HepG2 (cell line): ENCODE data around the gene ANKRD34C. TPM values are rescaled to one million over a fixed set of nuclear protein-coding genes. Genes with fewer than 3 reads are reported as not detected.

Experiments used
- ATAC-seq: fragments of 200-7000 bp; cut with Tn5 transposase; 3 replicates; pipeline ENCODE4 v1.9.1; 2020; ENCODE audit warnings: mild to moderate bottlenecking, moderate library complexity
- BruUV-seq: library from RNA; stranded (reverse); fragments of 400-500 nt; replicated peaks from 2 replicates; lab custom pipeline; 2021; lab: Mats Ljungman, UMichigan
- CTCF ChIA-PET: fragments of 300-600 bp; formaldehyde crosslinking; extraction: SDS; loops from one replicate; lab custom pipeline; 2021; ENCODE audit warnings: low total read pairs, inconsistent platforms, low intra/inter-chr PET ratio; lab: Yijun Ruan, JAX
- POLR2A ChIA-PET: fragments of 350-600 bp; sonication (Branson Sonifier 250); formaldehyde crosslinking; loops from one replicate; lab custom pipeline; 2020; ENCODE audit warnings: antibody characterized with exemption, inconsistent platforms; lab: Yijun Ruan, JAX
- DNase-seq: peaks from one replicate; pipeline ENCODE4 v3.0.0-alpha.2; 2015; ENCODE audit warnings: low spot score
- FAIRE-seq: peaks from 3 replicates; lab custom pipeline; 2011; peaks lifted over from hg19 to GRCh38; lab: Jason Lieb, UNC
- H2AFZ ChIP-seq: one replicate; pipeline ENCODE4 v1.6.1; 2011; ENCODE audit warnings: low read length, inconsistent platforms
- H3K27ac ChIP-seq: fragments of 300-600 bp; 3 replicates; pipeline ENCODE4 v1.8.0; 2011; ENCODE audit warnings: mixed run types, mild to moderate bottlenecking, mixed read lengths, low read length, inconsistent platforms; ENCODE audit not compliant: insufficient read depth; ENCODE audit errors: extremely low read length
- H3K27me3 ChIP-seq, 2 experiments: fragments of 200-600 bp in 1 of 2; 2 replicates in 1 of 2; 3 replicates in 1 of 2; pipeline versions ENCODE4 v1.6.0 to v1.8.0; 2011; ENCODE audit warnings: low read length in 2 of 2, mild to moderate bottlenecking in 2 of 2, moderate library complexity in 2 of 2, inconsistent platforms in 1 of 2; ENCODE audit not compliant: insufficient read depth in 2 of 2, control insufficient read depth in 1 of 2
- H3K36me3 ChIP-seq, 2 experiments: fragments of 200-600 bp in 1 of 2; replicated peaks in 1 of 2; 2 replicates in 1 of 2; 3 replicates in 1 of 2; pipeline versions ENCODE4 v1.5.1 to v1.8.0; 2011; ENCODE audit warnings: low read length in 2 of 2, inconsistent platforms in 1 of 2; ENCODE audit not compliant: insufficient read depth in 2 of 2, control insufficient read depth in 1 of 2
- H3K4me1 ChIP-seq: 2 replicates; pipeline ENCODE4 v1.5.1; 2012; ENCODE audit warnings: low read length, inconsistent platforms; ENCODE audit not compliant: insufficient read depth
- H3K4me2 ChIP-seq: 2 replicates; pipeline ENCODE4 v1.6.0; 2011; ENCODE audit warnings: low read depth, low read length, inconsistent platforms
- H3K4me3 ChIP-seq, 3 experiments: fragments of 200-600 bp in 1 of 3; sonication (generic), shearing (Covaris generic) in 1 of 3; replicated peaks in 1 of 3; 2 replicates each; pipeline ENCODE4 v1.5.1; 2011 to 2016; ENCODE audit warnings: low read length in 3 of 3, inconsistent platforms in 2 of 3, low read depth in 2 of 3, mild to moderate bottlenecking in 2 of 3, control low read depth in 1 of 3, mixed read lengths in 1 of 3; ENCODE audit not compliant: insufficient read depth in 1 of 3
- H3K79me2 ChIP-seq: one replicate; pipeline ENCODE4 v1.6.1; 2011; ENCODE audit warnings: low read length, inconsistent platforms; ENCODE audit not compliant: insufficient read depth
- H3K9ac ChIP-seq: 2 replicates; pipeline ENCODE4 v1.6.0; 2011; ENCODE audit warnings: mild to moderate bottlenecking, low read depth, low read length, inconsistent platforms; ENCODE audit not compliant: insufficient read depth
- H3K9me3 ChIP-seq: 2 replicates; pipeline ENCODE4 v1.5.1; 2012; ENCODE audit warnings: mild to moderate bottlenecking, low read length
- H4K20me1 ChIP-seq: 2 replicates; pipeline ENCODE4 v1.6.0; 2011; ENCODE audit warnings: inconsistent platforms, mild to moderate bottlenecking, low read length, moderate library complexity; ENCODE audit not compliant: insufficient read depth
- BHLHE40 ChIP-seq: IDR thresholded peaks from 2 replicates; pipeline ENCODE4 v1.6.1; 2011; ENCODE audit warnings: low read length, improper control_type of control experiment
- HNRNPH1 ChIP-seq: fragments of 200-400 bp; formaldehyde crosslinking; optimal IDR thresholded peaks from 2 replicates; pipeline ENCODE3; 2017; ENCODE audit warnings: mild to moderate bottlenecking, low read depth, low read length
- KLF16 ChIP-seq, 2 experiments: sonication (generic) in 1 of 2; formaldehyde crosslinking in 1 of 2; IDR thresholded peaks; 2 replicates each; pipeline versions ENCODE4 v1.6.1 to v1.8.0; 2016 to 2023; ENCODE audit warnings: missing genetic modification reagents in 2 of 2, missing compliant biosample characterization in 1 of 2
- PLRG1 ChIP-seq: fragments of 450-650 bp; conservative IDR thresholded peaks from 2 replicates; pipeline ENCODE4 v1.6.1; 2016
- ZFP1 ChIP-seq: IDR thresholded peaks from 2 replicates; pipeline ENCODE4 v1.6.1; 2016
- ZFP82 ChIP-seq: sonication (generic); formaldehyde crosslinking; IDR thresholded peaks from 2 replicates; pipeline ENCODE4 v1.5.1; 2020; ENCODE audit warnings: mild to moderate bottlenecking, missing genetic modification reagents, borderline replicate concordance
- ZNF446 ChIP-seq: sonication (generic); formaldehyde crosslinking; IDR thresholded peaks from 2 replicates; pipeline ENCODE4 v1.5.0; 2020; ENCODE audit warnings: mild to moderate bottlenecking, missing genetic modification reagents
- ZNF563 ChIP-seq: sonication (generic); formaldehyde crosslinking; IDR thresholded peaks from 2 replicates; pipeline ENCODE4 v1.8.0; 2022; ENCODE audit warnings: mild to moderate bottlenecking, moderate library complexity, missing genetic modification reagents
- ZNF564 ChIP-seq: sonication (generic); formaldehyde crosslinking; IDR thresholded peaks from 2 replicates; pipeline ENCODE4 v1.8.1; 2023; ENCODE audit warnings: mild to moderate bottlenecking, missing genetic modification reagents
- ZNF572 ChIP-seq: sonication (generic); formaldehyde crosslinking; IDR thresholded peaks from 2 replicates; pipeline ENCODE4 v1.5.1; 2020; ENCODE audit warnings: mild to moderate bottlenecking, missing genetic modification reagents
- ZNF616 ChIP-seq: sonication (generic); formaldehyde crosslinking; IDR thresholded peaks from 2 replicates; pipeline ENCODE4 v1.5.0; 2020; ENCODE audit warnings: low read depth, mild to moderate bottlenecking, missing genetic modification reagents
- ZNF747 ChIP-seq: sonication (generic); formaldehyde crosslinking; IDR thresholded peaks from 2 replicates; pipeline ENCODE4 v1.8.1; 2023; ENCODE audit warnings: missing genetic modification reagents, mild to moderate bottlenecking, borderline replicate concordance
- WGBS: methylation state at CpG from one replicate; pipeline ENCODE4 v1.1.6; 2017; ENCODE audit warnings: low lambda C conversion rate; 5-methylcytosine and 5-hydroxymethylcytosine counted together
- in situ Hi-C: cut with HindIII; loops from 2 replicates; pipeline ENCODE4 v1.10.0; 2017; ENCODE audit warnings: low pct_unique_long_range_greater_than_20kb; ENCODE audit not compliant: extremely low pct_ligation_motif_present
- intact Hi-C: fragments of 100-400 bp; cut with micrococcal nuclease; formaldehyde crosslinking; loops from one replicate; pipeline ENCODE4 v1.10.0; 2022; ENCODE audit not compliant: unreplicated experiment
- polyA plus RNA-seq, 8 experiments: library from polyadenylated mRNA; depleted of rRNA in 3 of 8; stranded (reverse) in 7 of 8; unstranded in 1 of 8; fragments of >200 nt; fragmentation: Illumina TruSeq in 4 of 8; extraction: Trizol in 4 of 8; gene quantifications; 2 replicates each; pipeline versions ENCODE4 v1.2.1 to v1.2.3, GENCODE V29; 2011 to 2016; ENCODE audit warnings: low read depth in 4 of 8, missing spikeins in 1 of 8, mixed read lengths in 1 of 8; ENCODE audit not compliant: insufficient read depth in 1 of 8
- total RNA-seq, 5 experiments: library from RNA; depleted of rRNA; stranded (reverse); fragments of >200 nt; fragmentation: Illumina TruSeq; extraction: Trizol; gene quantifications; 2 replicates each; pipeline ENCODE4 v1.2.3, GENCODE V29; 2016; ENCODE audit warnings: low read depth in 1 of 5
- TF ChIP-seq, protein P1 (sequence below): sonication (generic); formaldehyde crosslinking; IDR thresholded peaks from 2 replicates; pipeline ENCODE4 v1.5.1; 2020; ENCODE audit warnings: mild to moderate bottlenecking, missing genetic modification reagents, moderate library complexity
- TF ChIP-seq, protein P2 (sequence below): sonication (generic); formaldehyde crosslinking; IDR thresholded peaks from 2 replicates; pipeline ENCODE4 v1.4.0; 2020; ENCODE audit warnings: mild to moderate bottlenecking, missing genetic modification reagents
- TF ChIP-seq, protein P3 (sequence below): sonication (generic); formaldehyde crosslinking; IDR thresholded peaks from 2 replicates; pipeline ENCODE4 v1.4.0; 2020; ENCODE audit warnings: missing genetic modification reagents
- TF ChIP-seq, protein P4 (sequence below): sonication (generic); formaldehyde crosslinking; IDR thresholded peaks from 2 replicates; pipeline ENCODE4 v1.4.0; 2020; ENCODE audit warnings: missing genetic modification reagents

ANKRD34C gene
- total and polyA plus RNA-seq, 2 of the 13 experiments (the other 11 are each of a cell fraction or from before 2014, with no cell fraction given) = not detected

DNA sequence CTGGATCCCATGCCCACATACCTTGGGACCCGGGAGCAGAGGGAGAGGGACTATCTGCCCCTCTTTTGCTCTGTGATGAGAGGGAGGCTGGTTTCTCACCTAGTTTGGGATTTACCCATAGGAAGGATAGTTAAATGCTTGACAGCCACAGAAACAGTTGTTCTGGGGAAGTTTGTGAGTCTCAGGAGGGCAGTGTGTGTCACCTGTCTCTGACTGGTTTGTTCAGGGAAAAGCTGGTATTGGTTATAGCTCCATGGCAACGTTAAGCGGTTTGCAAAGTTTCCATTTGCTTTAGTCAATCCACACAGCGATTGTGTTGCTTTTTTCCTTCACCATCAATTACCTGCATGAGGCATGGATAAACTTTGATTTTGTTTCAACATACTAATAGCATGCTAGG, 24.7 kb downstream of the ANKRD34C start:
- intact Hi-C loops = no loop called here
- no peak overlapping the region for H3K27ac ChIP-seq
- no peaks in the 10 kb centered on the region; a peak in 1 of 5 replicates for H3K27me3 ChIP-seq
- no peak overlapping the region for H3K4me2 ChIP-seq
- WGBS = 0% methylated on average over 4 of the region's 4 CpGs
- ChIA-PET CTCF (no interaction called here), POLR2A (no interaction called here)
- in situ Hi-C loops = no loop called here
- H3K36me3 ChIP-seq = no peaks in the 10 kb centered on the region
- ATAC-seq (no peak), DNase-seq (no peak), FAIRE-seq (no peak)
- H3K4me3 ChIP-seq = no peak overlapping the region
- no peak overlapping the region for H3K9ac ChIP-seq
- peaks cover 12% of the 10 kb centered on the region for H3K4me1 ChIP-seq
- TF ChIP-seq ZNF572 (no peak), ZNF564 (no peak), ZFP82 (no peak), ZNF446 (CRISPR knock-in tag) (no peak), PLRG1 (no peak), HNRNPH1 (no peak), ZNF747 (CRISPR knock-in tag) (no peak), KLF16 (CRISPR knock-in tag; IDR thresholded peaks at IDR 0.05) (no peak), ZNF616 (CRISPR knock-in tag) (no peak), BHLHE40 (no peak), ZNF563 (CRISPR knock-in tag) (no peak), ZFP1 (CRISPR knock-in tag) (no peak)
- TF ChIP-seq, protein P1, sequence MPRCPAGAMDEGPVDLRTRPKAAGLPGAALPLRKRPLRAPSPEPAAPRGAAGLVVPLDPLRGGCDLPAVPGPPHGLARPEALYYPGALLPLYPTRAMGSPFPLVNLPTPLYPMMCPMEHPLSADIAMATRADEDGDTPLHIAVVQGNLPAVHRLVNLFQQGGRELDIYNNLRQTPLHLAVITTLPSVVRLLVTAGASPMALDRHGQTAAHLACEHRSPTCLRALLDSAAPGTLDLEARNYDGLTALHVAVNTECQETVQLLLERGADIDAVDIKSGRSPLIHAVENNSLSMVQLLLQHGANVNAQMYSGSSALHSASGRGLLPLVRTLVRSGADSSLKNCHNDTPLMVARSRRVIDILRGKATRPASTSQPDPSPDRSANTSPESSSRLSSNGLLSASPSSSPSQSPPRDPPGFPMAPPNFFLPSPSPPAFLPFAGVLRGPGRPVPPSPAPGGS (CRISPR knock-in tag) = no peak
- TF ChIP-seq, protein P2, sequence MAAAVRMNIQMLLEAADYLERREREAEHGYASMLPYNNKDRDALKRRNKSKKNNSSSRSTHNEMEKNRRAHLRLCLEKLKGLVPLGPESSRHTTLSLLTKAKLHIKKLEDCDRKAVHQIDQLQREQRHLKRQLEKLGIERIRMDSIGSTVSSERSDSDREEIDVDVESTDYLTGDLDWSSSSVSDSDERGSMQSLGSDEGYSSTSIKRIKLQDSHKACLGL (CRISPR knock-in tag) = no peak
- TF ChIP-seq, protein P3, sequence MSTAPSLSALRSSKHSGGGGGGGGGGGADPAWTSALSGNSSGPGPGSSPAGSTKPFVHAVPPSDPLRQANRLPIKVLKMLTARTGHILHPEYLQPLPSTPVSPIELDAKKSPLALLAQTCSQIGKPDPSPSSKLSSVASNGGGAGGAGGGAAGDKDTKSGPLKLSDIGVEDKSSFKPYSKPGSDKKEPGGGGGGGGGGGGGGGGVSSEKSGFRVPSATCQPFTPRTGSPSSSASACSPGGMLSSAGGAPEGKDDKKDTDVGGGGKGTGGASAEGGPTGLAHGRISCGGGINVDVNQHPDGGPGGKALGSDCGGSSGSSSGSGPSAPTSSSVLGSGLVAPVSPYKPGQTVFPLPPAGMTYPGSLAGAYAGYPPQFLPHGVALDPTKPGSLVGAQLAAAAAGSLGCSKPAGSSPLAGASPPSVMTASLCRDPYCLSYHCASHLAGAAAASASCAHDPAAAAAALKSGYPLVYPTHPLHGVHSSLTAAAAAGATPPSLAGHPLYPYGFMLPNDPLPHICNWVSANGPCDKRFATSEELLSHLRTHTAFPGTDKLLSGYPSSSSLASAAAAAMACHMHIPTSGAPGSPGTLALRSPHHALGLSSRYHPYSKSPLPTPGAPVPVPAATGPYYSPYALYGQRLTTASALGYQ (CRISPR knock-in tag) = no peak
- TF ChIP-seq, protein P4, sequence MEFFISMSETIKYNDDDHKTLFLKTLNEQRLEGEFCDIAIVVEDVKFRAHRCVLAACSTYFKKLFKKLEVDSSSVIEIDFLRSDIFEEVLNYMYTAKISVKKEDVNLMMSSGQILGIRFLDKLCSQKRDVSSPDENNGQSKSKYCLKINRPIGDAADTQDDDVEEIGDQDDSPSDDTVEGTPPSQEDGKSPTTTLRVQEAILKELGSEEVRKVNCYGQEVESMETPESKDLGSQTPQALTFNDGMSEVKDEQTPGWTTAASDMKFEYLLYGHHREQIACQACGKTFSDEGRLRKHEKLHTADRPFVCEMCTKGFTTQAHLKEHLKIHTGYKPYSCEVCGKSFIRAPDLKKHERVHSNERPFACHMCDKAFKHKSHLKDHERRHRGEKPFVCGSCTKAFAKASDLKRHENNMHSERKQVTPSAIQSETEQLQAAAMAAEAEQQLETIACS = no peak
- BruUV-seq = no TSS peak
- no peaks in the 10 kb centered on the region for H3K9me3 ChIP-seq
- H4K20me1 ChIP-seq = no peaks in the 10 kb centered on the region
- H3K79me2 ChIP-seq = peaks cover 10% of the 10 kb centered on the region
- H2AFZ ChIP-seq = no peak overlapping the region
